DND-41 (cell line): ENCODE data around the gene PPP1R36.

Experiments used
- EZH2 ChIP-seq: IDR thresholded peaks from 3 replicates; pipeline ENCODE4 v1.6.1; 2012; ENCODE audit warnings: borderline replicate concordance, low read depth, mild to moderate bottlenecking, moderate library complexity, low read length, inconsistent platforms; ENCODE audit not compliant: severe bottlenecking
- TF ChIP-seq, protein P1 (sequence below): IDR thresholded peaks from 2 replicates; pipeline ENCODE4 v1.5.1; 2012; ENCODE audit warnings: borderline replicate concordance, low read length, moderate library complexity, mild to moderate bottlenecking; ENCODE audit not compliant: poor library complexity, severe bottlenecking; ENCODE audit errors: extremely low read depth

DNA sequence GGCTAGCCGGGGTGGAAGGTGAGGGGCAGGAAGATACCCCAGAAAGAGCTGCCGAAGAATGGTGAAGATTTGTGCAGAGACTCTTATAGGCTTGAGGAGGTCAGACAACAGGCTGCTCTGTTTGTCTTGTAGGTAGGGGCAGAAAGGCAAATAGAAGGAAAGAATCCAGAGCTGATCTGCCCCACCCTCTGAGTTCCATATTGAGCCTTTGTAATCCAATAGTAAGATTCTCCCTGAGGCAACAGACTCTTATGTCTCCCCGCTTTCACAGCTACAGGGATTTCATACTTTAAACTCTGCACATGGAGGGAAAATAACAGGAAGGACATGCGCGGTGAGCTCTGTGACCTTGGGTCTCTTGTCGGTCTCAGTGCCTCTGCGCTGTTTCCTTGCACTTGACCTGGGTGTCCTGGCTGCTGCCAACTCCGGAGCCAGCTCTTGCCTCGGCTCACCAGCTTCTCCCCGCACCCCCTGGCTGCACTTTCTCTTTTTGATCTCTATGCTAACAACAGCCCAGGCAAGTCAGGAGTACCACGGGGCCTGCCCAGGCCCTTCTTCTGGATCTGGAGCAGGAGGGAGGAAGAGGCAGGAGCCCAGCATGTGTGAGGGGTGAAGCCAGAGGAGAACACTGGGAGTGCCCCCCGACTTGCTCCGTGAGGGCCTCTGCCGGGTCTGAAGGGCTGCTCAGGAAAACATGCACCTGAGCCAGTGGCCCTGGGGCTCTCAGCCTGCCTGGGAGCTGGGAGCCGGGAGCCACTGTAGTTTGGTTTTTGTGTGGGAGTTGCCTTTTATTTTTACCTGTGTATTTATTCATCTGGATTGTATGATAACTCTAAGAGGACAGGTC, 75.8 kb downstream of the PPP1R36 start:
- no peak for TF ChIP-seq EZH2
- TF ChIP-seq, protein P1, sequence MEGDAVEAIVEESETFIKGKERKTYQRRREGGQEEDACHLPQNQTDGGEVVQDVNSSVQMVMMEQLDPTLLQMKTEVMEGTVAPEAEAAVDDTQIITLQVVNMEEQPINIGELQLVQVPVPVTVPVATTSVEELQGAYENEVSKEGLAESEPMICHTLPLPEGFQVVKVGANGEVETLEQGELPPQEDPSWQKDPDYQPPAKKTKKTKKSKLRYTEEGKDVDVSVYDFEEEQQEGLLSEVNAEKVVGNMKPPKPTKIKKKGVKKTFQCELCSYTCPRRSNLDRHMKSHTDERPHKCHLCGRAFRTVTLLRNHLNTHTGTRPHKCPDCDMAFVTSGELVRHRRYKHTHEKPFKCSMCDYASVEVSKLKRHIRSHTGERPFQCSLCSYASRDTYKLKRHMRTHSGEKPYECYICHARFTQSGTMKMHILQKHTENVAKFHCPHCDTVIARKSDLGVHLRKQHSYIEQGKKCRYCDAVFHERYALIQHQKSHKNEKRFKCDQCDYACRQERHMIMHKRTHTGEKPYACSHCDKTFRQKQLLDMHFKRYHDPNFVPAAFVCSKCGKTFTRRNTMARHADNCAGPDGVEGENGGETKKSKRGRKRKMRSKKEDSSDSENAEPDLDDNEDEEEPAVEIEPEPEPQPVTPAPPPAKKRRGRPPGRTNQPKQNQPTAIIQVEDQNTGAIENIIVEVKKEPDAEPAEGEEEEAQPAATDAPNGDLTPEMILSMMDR = no peak
